H1 (cell line): ENCODE results near the gene FLT3.

ENCODE experiments used
- CTCF ChIP-seq, 3 experiments: IDR thresholded peaks; 1 replicate in 2 of 3; 2 replicates in 1 of 3; pipeline versions ENCODE4 v1.5.1 to v1.6.1; 2011; ENCODE audit warnings: low read length in 3 of 3, mild to moderate bottlenecking in 3 of 3, inconsistent platforms in 2 of 3, low read depth in 1 of 3, moderate library complexity in 1 of 3; ENCODE audit not compliant: insufficient read depth in 1 of 3; ENCODE audit errors: control extremely low read depth in 1 of 3
- TBP ChIP-seq: IDR thresholded peaks from 2 replicates; pipeline ENCODE4 v1.6.1; 2011; ENCODE audit warnings: low read depth, low read length, improper control_type of control experiment

DNA sequence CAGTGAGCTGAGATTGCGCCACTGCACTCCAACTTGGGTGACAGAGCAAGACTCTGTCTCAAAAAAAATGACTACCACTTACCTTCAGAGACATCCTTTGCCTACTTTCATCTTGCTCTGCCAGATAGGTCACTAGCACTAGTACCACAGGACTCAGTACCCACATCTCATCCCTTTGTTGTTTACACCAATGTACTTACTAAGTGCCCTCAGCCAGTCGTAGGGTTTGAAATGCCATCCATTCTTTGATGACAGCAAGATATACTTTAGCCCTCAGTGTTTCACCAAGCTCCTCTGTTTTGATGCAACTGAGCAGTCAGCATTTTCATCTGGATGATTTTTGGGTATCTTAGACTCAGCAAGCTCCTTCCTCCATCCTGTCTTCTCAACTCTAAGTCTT lies 118.0 kb downstream of the FLT3 start:
- TF ChIP-seq TBP (no peak), CTCF (IDR thresholded peaks at IDR 0.05; ENCODE audit: control extremely low read depth in 1 of 3, insufficient read depth in 1 of 3, low read depth in 1 of 3, low read length in 3 of 3) (no peak)
